HL-60 (cell line): ENCODE measurements around the gene FEN1.

ENCODE experiments used
- DNase-seq, 2 experiments: peaks; one replicate each; pipeline ENCODE4 v3.0.0-alpha.2; 2010 to 2020; ENCODE audit warnings: low read depth in 1 of 2, low spot score in 1 of 2
- H3K27ac ChIP-seq: fragments of 250-450 bp; sonication (Bioruptor Pico); replicated peaks from 2 replicates; pipeline ENCODE4 v1.5.1; 2020; ENCODE audit warnings: mild to moderate bottlenecking, moderate library complexity
- H3K27me3 ChIP-seq: fragments of 250-450 bp; sonication (Bioruptor Pico); 2 replicates; pipeline ENCODE4 v1.5.1; 2021; ENCODE audit warnings: mild to moderate bottlenecking, moderate library complexity; ENCODE audit not compliant: insufficient read depth, poor library complexity, severe bottlenecking
- H3K4me3 ChIP-seq: replicated peaks from 2 replicates; pipeline ENCODE4 v1.5.1; 2011; ENCODE audit warnings: mild to moderate bottlenecking, control low read depth, low read length; ENCODE audit not compliant: insufficient read depth
- CTCF ChIP-seq: IDR thresholded peaks from one replicate; pipeline ENCODE4 v1.5.1; 2011; ENCODE audit warnings: low read length, control low read depth, inconsistent platforms; ENCODE audit not compliant: insufficient read depth
- GABPA ChIP-seq: IDR thresholded peaks from 2 replicates; pipeline ENCODE4 v1.6.1; 2012; ENCODE audit warnings: low read depth
- POLR2AphosphoS5 ChIP-seq: IDR thresholded peaks from 2 replicates; pipeline ENCODE4 v1.6.1; 2012; ENCODE audit warnings: low read depth
- REST ChIP-seq: IDR thresholded peaks from 2 replicates; pipeline ENCODE4 v1.6.1; 2012; ENCODE audit warnings: low read depth; ENCODE audit not compliant: insufficient replicate concordance
- SPI1 ChIP-seq: IDR thresholded peaks from 2 replicates; pipeline ENCODE4 v1.6.1; 2012; ENCODE audit warnings: low read depth, mild to moderate bottlenecking, borderline replicate concordance

Gene FEN1

GRCh38 chr11:61769169-61769920 is 23.4 kb upstream of the FEN1 start:
- TF ChIP-seq GABPA (no peak), CTCF (no peak), REST (no peak), SPI1 (no peak), POLR2AphosphoS5 (no peak)
- Histone ChIP-seq H3K27me3 (no peaks in the 10 kb centered on the region), H3K27ac (no peak overlapping the region), H3K4me3 (no peak overlapping the region)
- DNase-seq, result no peak

- Histone ChIP-seq H3K4me3 (no peak overlapping the region), H3K27ac (no peak overlapping the region), H3K27me3 (no peaks in the 10 kb centered on the region)
- no peak for DNase-seq
- TF ChIP-seq GABPA (no peak), SPI1 (no peak), REST (no peak), CTCF (no peak), POLR2AphosphoS5 (no peak)
Observed at GRCh38 chr11:61769946-61770683, 22.6 kb upstream of the FEN1 start.

- TF ChIP-seq POLR2AphosphoS5, result no peak
- TF ChIP-seq REST, result no peak
- no peak for TF ChIP-seq CTCF
- H3K27me3 ChIP-seq, result no peaks in the 10 kb centered on the region
- DNase-seq, result no peak
Observed at GRCh38 chr11:61771195-61771894, 21.4 kb upstream of the FEN1 start.

More at GRCh38 chr11:61771195-61771894, 21.4 kb upstream of the FEN1 start:
- H3K4me3 ChIP-seq, result no peak overlapping the region
- H3K27ac ChIP-seq, result no peak overlapping the region
